H1 (cell line): ENCODE measurements around the gene AGBL1. TPM values are rescaled to one million over a fixed set of nuclear protein-coding genes. Genes with fewer than 3 reads are reported as not detected.

Source experiments
- CTCF ChIA-PET: fragments of 300-600 bp; sonication (Branson Sonifier 250); formaldehyde crosslinking; loops from one replicate; lab custom pipeline; 2021; ENCODE audit not compliant: partially characterized antibody; lab: Charles Lee
- POLR2A ChIA-PET: fragments of 300-600 bp; sonication (Branson Sonifier 250); formaldehyde crosslinking; loops from one replicate; lab custom pipeline; 2021; ENCODE audit warnings: inconsistent platforms; ENCODE audit not compliant: partially characterized antibody; lab: Charles Lee
- DNase-seq, 2 experiments: peaks; one replicate each; pipeline versions ENCODE4 v3.0.0 to v3.0.0-alpha.2; 2010 to 2022; ENCODE audit warnings: low spot score in 2 of 2, low read depth in 1 of 2, mixed read lengths in 1 of 2
- FAIRE-seq: peaks from 2 replicates; lab custom pipeline; 2011; peaks lifted over from hg19 to GRCh38; lab: Jason Lieb, UNC
- H2AFZ ChIP-seq: 2 replicates; pipeline ENCODE4 v1.8.1; 2012; ENCODE audit warnings: low read length, inconsistent platforms
- H2AK5ac ChIP-seq: 2 replicates; pipeline ENCODE4 v1.6.1; 2013; ENCODE audit warnings: low read depth, low read length
- H2BK120ac ChIP-seq: replicated peaks from 2 replicates; pipeline ENCODE3; 2013; ENCODE audit warnings: low read depth, low read length, inconsistent platforms
- H2BK12ac ChIP-seq: 2 replicates; pipeline ENCODE4 v1.6.1; 2013; ENCODE audit warnings: low read depth, low read length
- H2BK15ac ChIP-seq: 2 replicates; pipeline ENCODE4 v1.6.1; 2013; ENCODE audit warnings: low read length
- H2BK20ac ChIP-seq: 2 replicates; pipeline ENCODE4 v1.6.1; 2013; ENCODE audit warnings: low read length
- H2BK5ac ChIP-seq: 2 replicates; pipeline ENCODE4 v1.6.1; 2013; ENCODE audit warnings: low read depth, low read length
- H3K14ac ChIP-seq: 2 replicates; pipeline ENCODE4 v1.6.1; 2013; ENCODE audit warnings: inconsistent platforms; ENCODE audit not compliant: insufficient read length
- H3K18ac ChIP-seq: 2 replicates; pipeline ENCODE4 v1.6.1; 2013; ENCODE audit warnings: low read length; ENCODE audit errors: extremely low read depth
- H3K23ac ChIP-seq: 2 replicates; pipeline ENCODE4 v1.6.1; 2013; ENCODE audit warnings: inconsistent platforms; ENCODE audit not compliant: insufficient read length
- H3K23me2 ChIP-seq: 2 replicates; pipeline ENCODE4 v1.6.1; 2013; ENCODE audit warnings: low read depth, low read length
- H3K27ac ChIP-seq: 2 replicates; pipeline ENCODE4 v1.6.1; 2011; ENCODE audit warnings: low read depth, low read length, inconsistent platforms
- H3K27me3 ChIP-seq, 4 experiments: replicated peaks in 1 of 4; 1 replicate in 1 of 4; 2 replicates in 3 of 4; pipeline versions ENCODE4 v1.6.1 to v1.8.1; 2011 to 2013; ENCODE audit warnings: low read length in 3 of 4, mild to moderate bottlenecking in 3 of 4, inconsistent platforms in 2 of 4, mixed read lengths in 2 of 4, moderate library complexity in 1 of 4; ENCODE audit not compliant: control insufficient read depth in 3 of 4, insufficient read depth in 3 of 4; ENCODE audit errors: extremely low read depth in 1 of 4
- H3K36me3 ChIP-seq, 4 experiments: 2 replicates each; pipeline versions ENCODE4 v1.6.1 to v1.8.1; 2011 to 2013; ENCODE audit warnings: mild to moderate bottlenecking in 4 of 4, low read length in 3 of 4, moderate library complexity in 2 of 4, control low read depth in 1 of 4, inconsistent platforms in 1 of 4; ENCODE audit not compliant: insufficient read depth in 4 of 4, control insufficient read depth in 2 of 4
- H3K4ac ChIP-seq: replicated peaks from 2 replicates; pipeline ENCODE3; 2013; ENCODE audit warnings: low read length, low read depth, mixed read lengths, inconsistent platforms; ENCODE audit not compliant: insufficient read length
- H3K4me1 ChIP-seq, 4 experiments: replicated peaks in 1 of 4; 1 replicate in 1 of 4; 2 replicates in 3 of 4; pipeline versions ENCODE4 v1.6.1 to v1.8.1; 2011 to 2013; ENCODE audit warnings: low read length in 3 of 4, inconsistent platforms in 2 of 4, mixed read lengths in 1 of 4; ENCODE audit not compliant: insufficient read depth in 4 of 4, control insufficient read depth in 3 of 4
- H3K4me2 ChIP-seq, 2 experiments: 2 replicates each; pipeline versions ENCODE4 v1.6.1 to v1.8.1; 2011 to 2013; ENCODE audit warnings: low read depth in 2 of 2, low read length in 2 of 2, control low read depth in 1 of 2, inconsistent platforms in 1 of 2, mild to moderate bottlenecking in 1 of 2; ENCODE audit not compliant: insufficient read depth in 1 of 2
- H3K4me3 ChIP-seq, 4 experiments: fragments of 200-600, 300-600 bp in 1 of 4; sonication (generic), shearing (Covaris generic), sonication (Bioruptor Twin) in 1 of 4; 2 replicates each; pipeline versions ENCODE4 v1.5.1 to v1.8.1; 2011 to 2016; ENCODE audit warnings: low read length in 4 of 4, low read depth in 3 of 4, control low read depth in 2 of 4, inconsistent platforms in 2 of 4, mild to moderate bottlenecking in 2 of 4, mixed read lengths in 1 of 4, moderate library complexity in 1 of 4; ENCODE audit not compliant: insufficient read depth in 2 of 4; ENCODE audit errors: extremely low read depth in 1 of 4
- H3K56ac ChIP-seq: replicated peaks from 2 replicates; pipeline ENCODE3; 2013; ENCODE audit warnings: low read depth, mild to moderate bottlenecking, mixed read lengths, low read length, inconsistent platforms; ENCODE audit not compliant: insufficient read length
- H3K79me1 ChIP-seq: 2 replicates; pipeline ENCODE4 v1.6.1; 2013; ENCODE audit warnings: low read depth, low read length, control low read depth
- H3K79me2 ChIP-seq, 2 experiments: 2 replicates each; pipeline versions ENCODE4 v1.6.1 to v1.8.1; 2012 to 2013; ENCODE audit warnings: low read length in 2 of 2, mild to moderate bottlenecking in 2 of 2, inconsistent platforms in 1 of 2; ENCODE audit not compliant: insufficient read depth in 2 of 2, control insufficient read depth in 1 of 2
- H3K9ac ChIP-seq, 4 experiments: replicated peaks in 1 of 4; 1 replicate in 1 of 4; 2 replicates in 3 of 4; pipeline versions ENCODE4 v1.6.1 to v1.8.1; 2011 to 2013; ENCODE audit warnings: low read depth in 3 of 4, low read length in 3 of 4, control low read depth in 2 of 4, mild to moderate bottlenecking in 2 of 4, moderate library complexity in 2 of 4, inconsistent platforms in 1 of 4; ENCODE audit errors: extremely low read depth in 1 of 4
- H3K9me3 ChIP-seq, 2 experiments: 2 replicates each; pipeline versions ENCODE4 v1.6.1 to v1.8.1; 2012 to 2013; ENCODE audit warnings: mild to moderate bottlenecking in 2 of 2, moderate library complexity in 2 of 2, control low read depth in 1 of 2, inconsistent platforms in 1 of 2, low read depth in 1 of 2, low read length in 1 of 2, mixed read lengths in 1 of 2; ENCODE audit not compliant: insufficient read depth in 2 of 2
- H4K20me1 ChIP-seq, 2 experiments: replicated peaks in 1 of 2; 2 replicates each; pipeline versions ENCODE3 to v1.8.1; 2011 to 2013; ENCODE audit warnings: inconsistent platforms in 2 of 2, low read length in 2 of 2, mild to moderate bottlenecking in 1 of 2; ENCODE audit not compliant: insufficient read depth in 2 of 2, control insufficient read depth in 1 of 2
- H4K5ac ChIP-seq: 2 replicates; pipeline ENCODE4 v1.6.1; 2013; ENCODE audit warnings: low read length, low read depth, mixed read lengths, inconsistent platforms; ENCODE audit not compliant: insufficient read length
- H4K8ac ChIP-seq: 2 replicates; pipeline ENCODE4 v1.8.0; 2013; ENCODE audit warnings: mild to moderate bottlenecking, moderate library complexity, low read length, inconsistent platforms; ENCODE audit not compliant: insufficient read depth; ENCODE audit errors: extremely low read depth
- H4K91ac ChIP-seq: replicated peaks from 2 replicates; pipeline ENCODE3; 2013; ENCODE audit warnings: low read length, mixed read lengths, inconsistent platforms; ENCODE audit not compliant: insufficient read length
- BCL11A ChIP-seq, 2 experiments: IDR thresholded peaks; one replicate each; pipeline ENCODE4 v1.6.1; 2011; ENCODE audit warnings: low read depth in 2 of 2, low read length in 2 of 2, mild to moderate bottlenecking in 2 of 2
- RNF2 ChIP-seq: fragments of 200-900, 300-1000 bp; sonication (generic); IDR thresholded peaks from 2 replicates; pipeline ENCODE4 v1.7.1; 2016; ENCODE audit warnings: borderline replicate concordance, low read depth, mild to moderate bottlenecking, antibody characterized with exemption, low read length; ENCODE audit not compliant: poor library complexity, severe bottlenecking; ENCODE audit errors: missing control alignments
- SP4 ChIP-seq: IDR thresholded peaks from 2 replicates; pipeline ENCODE4 v1.6.1; 2012; ENCODE audit warnings: low read length, inconsistent platforms
- WGBS, 2 experiments: shearing (Covaris generic) in 1 of 2; methylation state at CpG; one replicate each; pipeline versions ENCODE4 v1.1.6 to v1.1.7; 2013 to 2015; ENCODE audit warnings: low lambda C conversion rate in 2 of 2, mixed read lengths in 2 of 2, inconsistent platforms in 1 of 2, low coverage in 1 of 2, missing lambda C conversion rate in 1 of 2; ENCODE audit not compliant: insufficient replicate concordance in 2 of 2, insufficient coverage in 1 of 2, insufficient read length in 1 of 2; ENCODE audit errors: extremely low coverage in 1 of 2, missing lambda C conversion rate in 1 of 2; 5-methylcytosine and 5-hydroxymethylcytosine counted together
- polyA plus RNA-seq, 7 experiments: library from polyadenylated mRNA; depleted of rRNA in 3 of 7; stranded (reverse) in 5 of 7; unstranded in 2 of 7; fragments of >200 nt in 5 of 7; fragments of 200-250 nt in 2 of 7; gene quantifications; 1 replicate in 5 of 7; 2 replicates in 1 of 7; 4 replicates in 1 of 7; pipeline versions ENCODE4 v1.2.1 to v1.2.3, GENCODE V29; 2011 to 2013; ENCODE audit warnings: missing spikeins in 2 of 7, mixed read lengths in 2 of 7
- total RNA-seq: library from RNA; stranded (reverse); fragmentation: NEBNext Ultra II Directional; extraction: Animal tissue kit (Norgen Biotek cat#: 25700); gene quantifications from 2 replicates; pipeline ENCODE4 v1.2.1, GENCODE V29; 2021

The AGBL1 gene
- total and polyA plus RNA-seq, 2 of the 8 experiments (the other 6 are each of a cell fraction or from before 2014, with no cell fraction given) = not detected

DNA sequence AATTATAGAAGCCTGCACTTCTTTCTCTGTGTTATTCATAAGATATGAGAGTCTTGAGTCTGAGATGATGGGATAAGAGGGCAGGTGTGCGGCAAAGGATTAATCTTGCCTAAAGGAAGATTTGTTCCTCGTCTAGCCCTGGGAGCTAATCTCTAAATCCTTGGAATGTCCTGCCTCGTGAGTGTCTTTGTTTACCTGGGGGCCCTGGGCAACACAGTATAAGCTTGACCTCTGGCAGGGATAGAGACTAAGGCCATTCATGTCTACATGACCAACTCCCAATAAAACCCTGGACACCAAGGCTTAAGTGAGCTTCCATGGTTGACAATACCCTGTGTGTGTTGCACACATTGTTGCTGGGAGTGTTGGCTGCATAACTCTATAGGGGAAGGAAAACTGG lies 3.2 kb upstream of the AGBL1 start:
- peaks cover 3 to 10% (median 4%) of the 10 kb centered on the region in 4 experiments; a peak in 5 of 7 replicates for H3K4me1 ChIP-seq
- no peaks in the 10 kb centered on the region for H4K20me1 ChIP-seq
- H3K4me3 ChIP-seq = no peak overlapping the region
- no peak for DNase-seq
- CTCF ChIA-PET = interaction anchor here (0.6 to 1.5 kb wide), 6 partner anchors 10 to 989 kb away, joined by 3 to 4 read pairs (median 4); no protein-coding TSS in a partner anchor
- no peaks in the 10 kb centered on the region; a peak in 1 of 4 replicates for H3K79me2 ChIP-seq
- no peak overlapping the region for H2BK5ac ChIP-seq
- H3K4me2 ChIP-seq = no peak overlapping the region
- H3K27me3 ChIP-seq = no peaks in the 10 kb centered on the region
- POLR2A ChIA-PET = no interaction called here
- H3K27ac ChIP-seq = no peak overlapping the region
- H3K23me2 ChIP-seq = no peaks in the 10 kb centered on the region
- H2AFZ ChIP-seq = peak overlapping the region; percentile 5; the same call in 1 of the 2 replicates
- H2BK15ac ChIP-seq = no peak overlapping the region
- H3K9me3 ChIP-seq = no peaks in the 10 kb centered on the region
- TF ChIP-seq RNF2 (no peak), BCL11A (IDR thresholded peaks at IDR 0.05; ENCODE audit: low read depth in 2 of 2, low read length in 2 of 2) (no peak), SP4 (no peak)
- TF ChIP-seq, all 59 proteins: peak for 0
- WGBS, 2 experiments = 97% methylated on average over 3 of the region's 3 CpGs; no CpG with 5 or more reads in 1 of the 2 experiments
- Histone ChIP-seq H3K9ac (no peak overlapping the region), H2BK12ac (no peak overlapping the region), H2BK120ac (no peak overlapping the region), H3K56ac (no peak overlapping the region), H3K4ac (no peak overlapping the region), H3K23ac (no peak overlapping the region), H4K8ac (no peak overlapping the region), H3K36me3 (no peaks in the 10 kb centered on the region), H2AK5ac (no peak overlapping the region), H3K18ac (no peak overlapping the region), H4K5ac (no peak overlapping the region), H3K79me1 (no peaks in the 10 kb centered on the region), H3K14ac (no peak overlapping the region), H4K91ac (no peak overlapping the region), H2BK20ac (no peak overlapping the region)
- no peak for FAIRE-seq
